CD14-positive monocyte (primary cell): ENCODE results near the gene GTF3C5. TPM values are rescaled to one million over a fixed set of nuclear protein-coding genes. Genes with fewer than 3 reads are reported as not detected.
A peak's percentile ranks its signal among the peaks of the same experiment; 100 is the strongest.

Experiments
- DNase-seq, 3 donors: peaks; one replicate each; pipeline ENCODE4 v3.0.0-alpha.2; 2011 to 2022
- H2AFZ ChIP-seq: 2 replicates; pipeline ENCODE4 v1.6.0; 2012; ENCODE audit warnings: mild to moderate bottlenecking, low read depth, low read length, inconsistent platforms; ENCODE audit not compliant: insufficient read depth, poor library complexity, severe bottlenecking
- H3K27ac ChIP-seq, 2 donors: 1 replicate in 1 of 2; 2 replicates in 1 of 2; pipeline ENCODE4 v1.5.1; 2012 to 2013; ENCODE audit warnings: low read length in 2 of 2, control low read depth in 1 of 2, inconsistent platforms in 1 of 2, low read depth in 1 of 2, mild to moderate bottlenecking in 1 of 2
- H3K27me3 ChIP-seq, 2 donors: one replicate each; pipeline versions ENCODE4 v1.6.0 to v1.6.1; 2011 to 2013; ENCODE audit warnings: low read length in 2 of 2; ENCODE audit not compliant: control insufficient read depth in 2 of 2, insufficient read depth in 2 of 2
- H3K36me3 ChIP-seq, 2 donors: replicated peaks in 1 of 2; 1 replicate in 1 of 2; 2 replicates in 1 of 2; pipeline versions ENCODE4 v1.5.1 to v1.6.1; 2012 to 2013; ENCODE audit warnings: low read length in 2 of 2, control low read depth in 1 of 2, inconsistent platforms in 1 of 2, mild to moderate bottlenecking in 1 of 2; ENCODE audit not compliant: insufficient read depth in 2 of 2, control insufficient read depth in 1 of 2
- H3K4me1 ChIP-seq, 2 donors: 1 replicate in 1 of 2; 2 replicates in 1 of 2; pipeline versions ENCODE4 v1.5.1 to v1.6.1; 2012 to 2013; ENCODE audit warnings: low read length in 2 of 2, control low read depth in 1 of 2, inconsistent platforms in 1 of 2, mild to moderate bottlenecking in 1 of 2, moderate library complexity in 1 of 2; ENCODE audit not compliant: insufficient read depth in 2 of 2, control insufficient read depth in 1 of 2
- H3K4me2 ChIP-seq: replicated peaks from 2 replicates; pipeline ENCODE3; 2012; ENCODE audit warnings: low read length, moderate library complexity, mild to moderate bottlenecking; ENCODE audit not compliant: poor library complexity, severe bottlenecking; ENCODE audit errors: extremely low read depth
- H3K4me3 ChIP-seq, 3 experiments: fragments of 200-600 bp in 1 of 3; sonication (generic) in 1 of 3; replicated peaks in 1 of 3; 1 replicate in 2 of 3; 2 replicates in 1 of 3; pipeline ENCODE4 v1.5.1; 2011 to 2013; ENCODE audit warnings: low read length in 3 of 3, mild to moderate bottlenecking in 3 of 3, control low read depth in 2 of 3, low read depth in 2 of 3, inconsistent platforms in 1 of 3, moderate library complexity in 1 of 3
- H3K79me2 ChIP-seq: 2 replicates; pipeline ENCODE4 v1.6.0; 2012; ENCODE audit warnings: mild to moderate bottlenecking, control low read depth, inconsistent platforms, low read length, moderate library complexity; ENCODE audit not compliant: insufficient read depth
- H3K9ac ChIP-seq: 2 replicates; pipeline ENCODE4 v1.6.0; 2017; ENCODE audit warnings: low read length, mild to moderate bottlenecking; ENCODE audit not compliant: insufficient read depth, poor library complexity, severe bottlenecking
- H3K9me3 ChIP-seq, 2 donors: replicated peaks in 1 of 2; 1 replicate in 1 of 2; 2 replicates in 1 of 2; pipeline versions ENCODE4 v1.5.1 to v1.6.1; 2012 to 2013; ENCODE audit warnings: low read length in 2 of 2, control low read depth in 1 of 2; ENCODE audit not compliant: control insufficient read depth in 1 of 2, insufficient read depth in 1 of 2
- H4K20me1 ChIP-seq: 2 replicates; pipeline ENCODE4 v1.6.0; 2012; ENCODE audit warnings: mild to moderate bottlenecking, low read length, control low read depth, moderate library complexity; ENCODE audit not compliant: insufficient read depth
- H3K27ac Mint-ChIP-seq, 7 donors: one replicate each; pipeline ENCODE4 v1.8.0; 2020; ENCODE audit warnings: mild to moderate bottlenecking in 7 of 7, mixed read lengths in 7 of 7, moderate library complexity in 6 of 7, inconsistent platforms in 2 of 7
- H3K27me3 Mint-ChIP-seq, 3 donors: one replicate each; pipeline ENCODE4 v1.8.0; 2021 to 2022; ENCODE audit warnings: low read depth in 3 of 3, mild to moderate bottlenecking in 3 of 3, mixed read lengths in 3 of 3, moderate library complexity in 3 of 3, inconsistent platforms in 1 of 3
- H3K36me3 Mint-ChIP-seq, 2 donors: one replicate each; pipeline ENCODE4 v1.8.0; 2020; ENCODE audit warnings: mixed read lengths in 2 of 2, inconsistent platforms in 1 of 2, mild to moderate bottlenecking in 1 of 2
- H3K4me1 Mint-ChIP-seq: one replicate; pipeline ENCODE4 v1.8.0; 2020; ENCODE audit warnings: mild to moderate bottlenecking, mixed read lengths
- H3K4me3 Mint-ChIP-seq, 2 donors: one replicate each; pipeline ENCODE4 v1.8.0; 2020; ENCODE audit warnings: mild to moderate bottlenecking in 2 of 2, mixed read lengths in 2 of 2, moderate library complexity in 1 of 2
- H3K9me3 Mint-ChIP-seq, 7 donors: one replicate each; pipeline ENCODE4 v1.8.0; 2020 to 2022; ENCODE audit warnings: mixed read lengths in 7 of 7, mild to moderate bottlenecking in 6 of 7, moderate library complexity in 6 of 7, inconsistent platforms in 2 of 7
- WGBS: methylation state at CpG from one replicate; pipeline ENCODE4 v1.1.5; 2013; ENCODE audit warnings: missing lambda C conversion rate; ENCODE audit not compliant: insufficient coverage; 5-methylcytosine and 5-hydroxymethylcytosine counted together
- intact Hi-C, 2 donors: fragments of 100-400 bp; cut with micrococcal nuclease; formaldehyde crosslinking; loops; one replicate each; pipeline versions ENCODE4 v1.15.0 to v1.15.1; 2023
- polyA plus RNA-seq, 3 donors: library from polyadenylated mRNA; depleted of rRNA in 1 of 3; unstranded in 2 of 3; stranded (reverse) in 1 of 3; fragments of 300-500 nt in 2 of 3; fragments of >200 nt in 1 of 3; fragmentation: Illumina TruSeq in 2 of 3; gene quantifications; 1 replicate in 2 of 3; 2 replicates in 1 of 3; pipeline ENCODE4 v1.2.3, GENCODE V29; 2012 to 2021
- small RNA-seq: library from RNA; depleted of rRNA; stranded (forward); fragments of <200 nt; gene quantifications from one replicate; pipeline ENCODE3, GENCODE V24; 2012; ENCODE audit warnings: low read depth; ENCODE audit not compliant: insufficient read length
- TF ChIP-seq, protein P1 (sequence below): fragments of 200-600 bp; IDR thresholded peaks from one replicate; pipeline ENCODE4 v1.8.0; 2022; ENCODE audit warnings: antibody characterized with exemption, mild to moderate bottlenecking

GTF3C5 gene
- polyA plus RNA-seq, 3 donors, result 21.3 to 75.6 (median 24.4) TPM

DNA sequence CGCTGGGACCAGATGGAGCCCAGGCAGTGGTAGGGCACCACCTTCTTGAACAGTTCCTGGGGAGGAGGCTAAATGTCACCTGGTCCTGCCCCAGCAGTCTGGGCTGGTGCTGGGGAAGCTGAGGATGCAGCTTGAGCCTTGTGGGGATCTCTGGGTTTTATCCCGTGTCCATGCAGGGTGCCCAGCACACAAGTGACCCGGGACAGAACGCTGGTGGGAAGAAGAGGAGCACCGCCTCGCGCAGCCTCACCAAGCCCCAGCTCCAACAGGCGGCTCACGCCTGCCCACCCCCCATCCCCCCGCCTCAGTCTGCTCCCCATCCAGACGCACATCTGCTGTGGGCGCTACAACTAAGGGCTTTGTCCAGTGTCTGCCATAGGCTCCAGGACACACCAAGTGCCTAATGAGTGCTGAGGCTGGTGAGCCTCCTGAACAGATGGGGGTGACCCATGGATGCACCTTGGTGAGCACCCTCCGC, 76.5 kb downstream of the GTF3C5 start:
- Histone ChIP-seq H3K4me1 (peaks cover 6 to 8% of the 10 kb centered on the region in 2 donors), H4K20me1 (peaks cover 16% of the 10 kb centered on the region), H3K27ac (no peak overlapping the region), H2AFZ (no peak overlapping the region), H3K4me2 (no peak overlapping the region), H3K36me3 (peaks cover 54 to 68% of the 10 kb centered on the region in 2 donors), H3K4me3 (no peak overlapping the region), H3K27me3 (no peaks in the 10 kb centered on the region), H3K79me2 (no peaks in the 10 kb centered on the region), H3K9ac (no peak overlapping the region), H3K9me3 (no peaks in the 10 kb centered on the region)
- peaks cover 11% of the 10 kb centered on the region for H3K4me1 Mint-ChIP-seq
- H3K36me3 Mint-ChIP-seq, result peaks cover 64 to 85% of the 10 kb centered on the region in 2 donors
- peaks cover 3 to 8% (median 4%) of the 10 kb centered on the region in 3 donors for H3K27me3 Mint-ChIP-seq
- peaks cover 0 to 4% (median 0%) of the 10 kb centered on the region in 7 donors for H3K9me3 Mint-ChIP-seq
- 83% methylated on average over 8 of the region's 13 CpGs for WGBS
- no peak for DNase-seq
- H3K4me3 Mint-ChIP-seq, result no peak overlapping the region
- TF ChIP-seq, protein P1, sequence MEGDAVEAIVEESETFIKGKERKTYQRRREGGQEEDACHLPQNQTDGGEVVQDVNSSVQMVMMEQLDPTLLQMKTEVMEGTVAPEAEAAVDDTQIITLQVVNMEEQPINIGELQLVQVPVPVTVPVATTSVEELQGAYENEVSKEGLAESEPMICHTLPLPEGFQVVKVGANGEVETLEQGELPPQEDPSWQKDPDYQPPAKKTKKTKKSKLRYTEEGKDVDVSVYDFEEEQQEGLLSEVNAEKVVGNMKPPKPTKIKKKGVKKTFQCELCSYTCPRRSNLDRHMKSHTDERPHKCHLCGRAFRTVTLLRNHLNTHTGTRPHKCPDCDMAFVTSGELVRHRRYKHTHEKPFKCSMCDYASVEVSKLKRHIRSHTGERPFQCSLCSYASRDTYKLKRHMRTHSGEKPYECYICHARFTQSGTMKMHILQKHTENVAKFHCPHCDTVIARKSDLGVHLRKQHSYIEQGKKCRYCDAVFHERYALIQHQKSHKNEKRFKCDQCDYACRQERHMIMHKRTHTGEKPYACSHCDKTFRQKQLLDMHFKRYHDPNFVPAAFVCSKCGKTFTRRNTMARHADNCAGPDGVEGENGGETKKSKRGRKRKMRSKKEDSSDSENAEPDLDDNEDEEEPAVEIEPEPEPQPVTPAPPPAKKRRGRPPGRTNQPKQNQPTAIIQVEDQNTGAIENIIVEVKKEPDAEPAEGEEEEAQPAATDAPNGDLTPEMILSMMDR, result no peak
- intact Hi-C loops, result no loop called here
- H3K27ac Mint-ChIP-seq, result peak overlapping the region in 1 of 7 donors; percentile 12

Small RNA genes within 50 kb of the gene (small RNA-seq; reads per million reads assigned to genes)
- gene MIR6877, result 2.4 reads per million, percentile 7 among the genes with 10 or more reads in this experiment

Other genes starting within 250 kb of the GTF3C5 start
- under 1 TPM in 1 of 3 donors, not detected in 2; 0.08 TPM for gene AK8, start 152.7 kb upstream of the GTF3C5 start, polyA plus RNA-seq
- gene SPACA9, start 152.1 kb upstream of the GTF3C5 start, polyA plus RNA-seq, result under 1 TPM; 0.28 to 0.95 (median 0.57) TPM
- gene TSC1, start 86.4 kb upstream of the GTF3C5 start, polyA plus RNA-seq, result 10 to 100 TPM in 1 of 3 donors, 1 to 10 TPM in 2; 3.3 to 43.0 (median 5.8) TPM
- gene GFI1B, start 52.3 kb upstream of the GTF3C5 start, polyA plus RNA-seq, result under 1 TPM; 0.06 to 0.39 (median 0.21) TPM
- under 1 TPM in 1 of 3 donors, not detected in 2; 0.24 TPM for gene CEL, start 31.0 kb downstream of the GTF3C5 start, polyA plus RNA-seq
- gene RALGDS, start 90.2 kb downstream of the GTF3C5 start, polyA plus RNA-seq, result 10 to 100 TPM in 1 of 3 donors, 1 to 10 TPM in 2; 3.5 to 63.8 (median 4.2) TPM
- 10 to 100 TPM in 1 of 3 donors, 1 to 10 TPM in 2; 7.1 to 40.1 (median 8.0) TPM for gene GBGT1, start 132.9 kb downstream of the GTF3C5 start, polyA plus RNA-seq
- not detected for gene OBP2B, start 178.3 kb downstream of the GTF3C5 start, polyA plus RNA-seq
- gene ABO, start 244.2 kb downstream of the GTF3C5 start, polyA plus RNA-seq, result 1 to 10 TPM in 1 of 3 donors, under 1 TPM in 1, not detected in 1; 0.50 to 2.1 TPM